GM18508 (cell line): ENCODE measurements around the gene ATAD1.
"Not testable (repeated sequence)": the region's sequence is repeated elsewhere in the genome, so short reads cannot be mapped to it uniquely, and the experiment has no call there.

Experiments
- ATAC-seq: cut with Tn5 transposase; IDR thresholded peaks from one replicate; pipeline ENCODE4 v1.9.1; 2021; ENCODE audit warnings: moderate number of reproducible peaks; ENCODE audit not compliant: insufficient read depth, unreplicated experiment

Gene ATAD1, protein sequence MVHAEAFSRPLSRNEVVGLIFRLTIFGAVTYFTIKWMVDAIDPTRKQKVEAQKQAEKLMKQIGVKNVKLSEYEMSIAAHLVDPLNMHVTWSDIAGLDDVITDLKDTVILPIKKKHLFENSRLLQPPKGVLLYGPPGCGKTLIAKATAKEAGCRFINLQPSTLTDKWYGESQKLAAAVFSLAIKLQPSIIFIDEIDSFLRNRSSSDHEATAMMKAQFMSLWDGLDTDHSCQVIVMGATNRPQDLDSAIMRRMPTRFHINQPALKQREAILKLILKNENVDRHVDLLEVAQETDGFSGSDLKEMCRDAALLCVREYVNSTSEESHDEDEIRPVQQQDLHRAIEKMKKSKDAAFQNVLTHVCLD

DNA sequence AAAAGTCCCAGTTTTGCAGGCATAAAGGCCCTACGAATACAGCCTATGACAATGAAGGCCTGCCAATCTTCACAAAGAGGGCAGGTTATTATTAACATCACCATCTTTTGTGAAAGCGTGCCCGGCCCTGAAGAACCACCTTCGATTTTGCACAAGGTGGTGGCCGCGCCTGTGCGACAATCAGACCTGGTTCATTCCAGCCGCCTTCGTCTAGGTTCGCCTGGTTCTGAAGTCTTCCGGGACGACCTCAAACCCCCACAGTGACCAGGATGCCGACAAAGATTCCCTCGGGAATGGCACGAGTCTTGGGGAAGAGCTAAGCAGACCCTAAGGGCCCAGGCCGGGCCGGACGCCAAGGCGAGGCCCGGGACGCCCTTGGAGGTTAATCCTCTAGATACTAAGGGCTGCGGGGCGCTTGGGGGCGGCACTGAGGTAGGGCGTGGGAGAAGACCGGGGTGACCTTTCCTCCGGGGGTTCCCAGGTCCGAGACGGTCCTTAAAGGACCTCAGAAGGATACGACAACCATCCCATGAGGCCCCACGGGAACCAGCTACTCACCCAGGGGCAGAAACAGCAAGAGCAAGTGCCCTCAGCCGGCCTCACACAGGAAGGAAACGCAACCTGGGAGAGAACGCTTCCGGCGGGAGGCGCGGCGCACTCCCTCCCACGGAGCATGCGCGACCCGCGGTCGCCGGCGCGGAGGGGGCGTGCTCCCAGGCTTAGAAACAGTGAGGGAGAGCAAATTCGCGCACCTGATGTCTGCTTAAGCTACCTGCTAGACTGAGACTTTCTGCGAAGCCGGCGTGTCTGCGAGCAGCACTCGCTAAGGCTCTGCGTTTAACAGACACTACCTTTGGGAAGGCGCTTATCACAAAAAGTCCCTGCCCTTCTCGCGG, at the start of gene ATAD1:
ATAD1 (minus strand) TSS at position 618 of the 896 bp plus-strand sequence. CDS start 3,627 bp downstream, outside the sequence.
- ATAC-seq = peak; percentile 31

DNA sequence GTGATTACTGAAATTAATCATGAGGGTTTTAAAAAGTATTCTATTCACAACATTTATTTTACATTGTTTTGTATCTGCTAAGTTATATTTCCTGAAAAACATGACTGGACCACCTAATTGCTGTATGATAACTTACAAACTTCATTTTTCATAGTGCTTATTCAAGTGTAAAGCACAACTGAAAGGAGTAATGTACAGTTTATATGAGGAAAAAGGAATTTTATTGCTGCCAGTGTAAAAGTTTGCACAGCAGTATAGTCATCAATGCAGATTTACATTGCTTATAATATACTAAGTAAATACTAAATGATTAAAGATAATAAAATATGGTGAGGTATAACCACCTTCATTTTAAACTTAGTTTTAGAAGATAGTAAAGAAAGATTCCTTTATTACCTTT, 49.4 kb upstream of the ATAD1 start:
- ATAC-seq = no peak

DNA sequence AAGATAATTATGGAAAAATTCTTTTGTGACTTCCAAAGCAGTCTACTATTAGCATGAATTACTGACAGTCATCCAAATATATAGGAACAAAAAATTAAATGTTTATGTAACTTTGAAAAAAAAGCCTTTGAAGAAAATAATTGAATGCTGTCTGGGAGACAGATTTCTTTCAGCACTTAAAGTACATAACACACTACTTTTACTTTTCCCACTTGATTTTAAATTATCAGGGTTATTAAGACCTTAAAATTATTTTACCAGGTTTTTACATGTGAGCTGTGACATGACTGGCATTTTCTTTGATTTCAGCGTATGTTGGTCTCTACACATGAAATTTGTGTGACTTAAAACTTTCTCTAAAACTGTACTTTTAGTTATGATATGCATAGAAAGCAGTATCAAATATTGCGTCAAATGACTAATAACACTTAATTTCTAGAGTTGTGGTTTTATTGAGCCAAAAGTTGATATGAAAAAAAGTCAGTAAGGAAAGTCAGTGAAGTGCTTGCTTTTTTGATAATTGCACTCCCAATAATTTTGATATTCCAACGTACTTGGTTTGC, 48.5 kb upstream of the ATAD1 start:
- no peak for ATAC-seq

DNA sequence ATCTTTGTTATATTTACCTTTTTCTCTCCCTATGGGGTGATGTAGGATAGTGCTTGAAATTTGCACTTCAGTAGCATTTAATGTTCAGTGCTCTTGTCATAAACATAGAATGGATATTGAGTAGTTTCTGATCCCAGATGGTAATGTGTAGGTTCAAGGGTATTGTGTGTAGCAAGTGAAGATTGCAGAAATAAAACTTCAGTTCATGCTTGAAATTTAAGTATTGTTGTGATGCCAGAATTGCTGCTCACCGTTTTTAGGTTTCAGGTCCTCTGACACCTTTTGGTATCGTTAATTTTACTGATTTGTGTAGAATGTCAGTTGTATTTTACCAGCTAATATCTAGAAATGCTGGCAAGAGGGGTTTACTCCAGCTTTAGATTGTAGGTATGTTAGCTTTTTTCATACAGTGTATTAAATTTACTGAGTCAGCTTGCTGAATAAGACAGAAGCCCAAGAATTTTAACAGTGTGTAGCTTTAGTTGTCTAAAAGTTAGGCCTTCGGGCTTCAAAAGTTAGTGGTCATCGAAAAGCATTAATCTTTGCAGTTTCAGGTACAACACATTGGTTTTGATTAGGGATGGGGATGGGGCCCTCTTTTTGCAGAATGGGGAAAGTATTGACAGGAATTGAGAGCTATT, 47.3 kb upstream of the ATAD1 start:
- ATAC-seq = no peak

DNA sequence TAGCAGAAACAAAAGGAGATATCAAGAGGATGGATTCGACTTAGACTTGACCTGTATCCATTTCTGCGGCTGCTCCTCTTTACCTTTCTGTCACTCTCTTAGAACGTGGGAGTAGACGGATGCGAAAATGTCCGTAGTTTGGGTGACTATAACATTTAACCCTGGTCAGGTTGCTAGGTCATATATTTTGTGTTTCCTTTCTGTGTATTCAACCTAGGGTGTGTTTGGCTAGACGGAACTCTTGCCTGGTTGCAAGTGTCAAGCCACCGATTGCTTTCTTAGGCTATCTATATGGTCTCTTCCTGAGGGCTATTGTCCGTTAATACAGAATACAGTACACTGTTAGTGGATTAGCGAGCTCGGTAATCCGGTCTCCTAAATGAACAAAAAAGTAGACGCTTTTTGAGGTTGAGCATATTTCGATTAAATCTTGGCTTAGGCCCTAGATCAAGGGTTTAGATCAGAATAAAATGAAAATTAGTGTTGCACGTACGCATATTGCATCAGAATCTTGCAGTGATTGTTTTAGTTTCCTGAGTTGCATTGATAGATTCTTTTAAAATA, 46.6 kb upstream of the ATAD1 start:
- ATAC-seq = no peak

DNA sequence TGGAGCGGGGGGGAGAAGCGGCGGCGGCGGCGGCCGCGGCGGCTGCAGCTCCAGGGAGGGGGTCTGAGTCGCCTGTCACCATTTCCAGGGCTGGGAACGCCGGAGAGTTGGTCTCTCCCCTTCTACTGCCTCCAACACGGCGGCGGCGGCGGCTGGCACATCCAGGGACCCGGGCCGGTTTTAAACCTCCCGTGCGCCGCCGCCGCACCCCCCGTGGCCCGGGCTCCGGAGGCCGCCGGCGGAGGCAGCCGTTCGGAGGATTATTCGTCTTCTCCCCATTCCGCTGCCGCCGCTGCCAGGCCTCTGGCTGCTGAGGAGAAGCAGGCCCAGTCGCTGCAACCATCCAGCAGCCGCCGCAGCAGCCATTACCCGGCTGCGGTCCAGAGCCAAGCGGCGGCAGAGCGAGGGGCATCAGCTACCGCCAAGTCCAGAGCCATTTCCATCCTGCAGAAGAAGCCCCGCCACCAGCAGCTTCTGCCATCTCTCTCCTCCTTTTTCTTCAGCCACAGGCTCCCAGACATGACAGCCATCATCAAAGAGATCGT, 46.0 kb upstream of the ATAD1 start:
- ATAC-seq = not testable (repeated sequence)

DNA sequence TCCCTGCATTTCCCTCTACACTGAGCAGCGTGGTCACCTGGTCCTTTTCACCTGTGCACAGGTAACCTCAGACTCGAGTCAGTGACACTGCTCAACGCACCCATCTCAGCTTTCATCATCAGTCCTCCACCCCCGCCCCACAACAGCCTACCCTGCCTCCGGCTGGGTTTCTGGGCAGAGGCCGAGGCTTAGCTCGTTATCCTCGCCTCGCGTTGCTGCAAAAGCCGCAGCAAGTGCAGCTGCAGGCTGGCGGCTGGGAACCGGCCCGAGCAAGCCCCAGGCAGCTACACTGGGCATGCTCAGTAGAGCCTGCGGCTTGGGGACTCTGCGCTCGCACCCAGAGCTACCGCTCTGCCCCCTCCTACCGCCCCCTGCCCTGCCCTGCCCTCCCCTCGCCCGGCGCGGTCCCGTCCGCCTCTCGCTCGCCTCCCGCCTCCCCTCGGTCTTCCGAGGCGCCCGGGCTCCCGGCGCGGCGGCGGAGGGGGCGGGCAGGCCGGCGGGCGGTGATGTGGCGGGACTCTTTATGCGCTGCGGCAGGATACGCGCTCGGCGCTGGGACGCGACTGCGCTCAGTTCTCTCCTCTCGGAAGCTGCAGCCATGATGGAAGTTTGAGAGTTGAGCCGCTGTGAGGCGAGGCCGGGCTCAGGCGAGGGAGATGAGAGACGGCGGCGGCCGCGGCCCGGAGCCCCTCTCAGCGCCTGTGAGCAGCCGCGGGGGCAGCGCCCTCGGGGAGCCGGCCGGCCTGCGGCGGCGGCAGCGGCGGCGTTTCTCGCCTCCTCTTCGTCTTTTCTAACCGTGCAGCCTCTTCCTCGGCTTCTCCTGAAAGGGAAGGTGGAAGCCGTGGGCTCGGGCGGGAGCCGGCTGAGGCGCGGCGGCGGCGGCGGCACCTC, 45.3 kb upstream of the ATAD1 start, which contains the start of the genes KLLN and PTEN:
KLLN (minus strand) TSS at position 481 of the 891 bp plus-strand sequence. CDS start 1,046 bp downstream, outside the sequence.
PTEN (plus strand) TSS at position 573 of the 891 bp plus-strand sequence. CDS start 845 bp downstream, outside the sequence.
- ATAC-seq = no peak

DNA sequence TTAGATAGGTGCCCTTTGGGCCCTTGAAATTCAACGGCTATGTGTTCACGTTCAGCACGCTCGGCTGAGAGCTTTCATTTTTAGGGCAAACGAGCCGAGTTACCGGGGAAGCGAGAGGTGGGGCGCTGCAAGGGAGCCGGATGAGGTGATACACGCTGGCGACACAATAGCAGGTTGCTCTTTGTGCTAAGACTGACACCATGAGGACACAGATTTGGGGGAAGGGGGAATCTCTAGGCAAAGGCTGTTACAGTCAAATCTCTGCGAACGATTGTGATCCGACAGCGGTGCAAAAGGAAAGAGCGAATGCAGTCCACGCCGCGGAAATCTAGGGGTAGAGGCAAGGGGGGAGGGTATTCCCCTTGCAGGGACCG, 44.6 kb upstream of the ATAD1 start:
- peak; percentile 3 for ATAC-seq

DNA sequence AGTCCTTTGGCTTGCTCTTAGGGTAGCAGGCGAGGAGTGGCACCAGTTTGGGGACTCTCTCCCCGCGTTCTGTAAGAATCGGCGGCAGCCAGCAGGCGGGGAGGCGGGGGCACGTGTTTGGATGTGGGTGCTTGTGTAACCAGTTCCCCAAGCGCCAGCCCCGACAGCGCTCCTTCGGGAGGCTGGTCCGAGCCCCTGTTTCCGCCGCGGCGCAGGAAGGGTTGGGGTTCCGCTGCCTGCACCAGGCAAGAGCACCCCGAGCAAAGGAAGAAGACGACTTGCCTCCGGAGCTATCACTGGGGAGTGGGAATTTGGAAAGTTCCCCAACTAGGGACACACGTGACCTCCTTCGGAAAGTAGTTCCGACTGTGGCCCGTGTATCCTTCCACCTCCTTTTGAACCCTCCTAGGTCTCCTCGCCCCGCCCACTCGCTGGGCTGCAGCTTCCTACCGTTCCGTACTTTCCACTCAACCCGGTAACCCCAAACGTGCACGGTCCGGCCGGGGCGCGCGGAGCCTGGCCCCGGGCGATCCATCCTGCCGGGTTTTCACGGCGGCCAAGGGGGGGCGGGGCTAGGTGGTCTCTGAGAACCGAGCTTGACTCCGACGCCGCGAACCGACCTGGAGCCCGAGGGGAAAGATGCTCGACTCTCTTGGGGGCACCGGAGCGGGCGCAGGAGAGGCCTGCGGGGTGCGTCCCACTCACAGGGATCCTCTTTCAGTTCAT, 44.1 kb upstream of the ATAD1 start:
- ATAC-seq = peak; percentile 36

DNA sequence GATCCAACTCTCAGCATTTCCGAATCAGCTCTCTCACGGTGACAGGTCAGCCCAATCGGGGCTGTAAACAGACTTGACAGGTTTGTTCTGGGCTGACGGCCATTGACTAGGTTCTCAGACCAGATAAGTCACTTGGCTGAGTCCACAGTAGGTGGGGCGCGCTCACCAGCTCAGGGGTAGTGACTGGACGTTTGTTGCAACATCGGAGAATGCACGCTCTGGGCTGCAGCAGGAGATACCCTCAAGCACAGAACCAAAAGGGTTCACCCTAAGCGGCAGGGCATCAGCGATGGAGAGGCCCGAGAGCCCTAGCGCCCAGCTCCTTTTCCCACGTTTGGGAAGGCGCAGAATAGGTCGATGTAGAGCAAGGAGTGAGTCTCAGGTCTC, 43.5 kb upstream of the ATAD1 start:
- ATAC-seq = no peak

DNA sequence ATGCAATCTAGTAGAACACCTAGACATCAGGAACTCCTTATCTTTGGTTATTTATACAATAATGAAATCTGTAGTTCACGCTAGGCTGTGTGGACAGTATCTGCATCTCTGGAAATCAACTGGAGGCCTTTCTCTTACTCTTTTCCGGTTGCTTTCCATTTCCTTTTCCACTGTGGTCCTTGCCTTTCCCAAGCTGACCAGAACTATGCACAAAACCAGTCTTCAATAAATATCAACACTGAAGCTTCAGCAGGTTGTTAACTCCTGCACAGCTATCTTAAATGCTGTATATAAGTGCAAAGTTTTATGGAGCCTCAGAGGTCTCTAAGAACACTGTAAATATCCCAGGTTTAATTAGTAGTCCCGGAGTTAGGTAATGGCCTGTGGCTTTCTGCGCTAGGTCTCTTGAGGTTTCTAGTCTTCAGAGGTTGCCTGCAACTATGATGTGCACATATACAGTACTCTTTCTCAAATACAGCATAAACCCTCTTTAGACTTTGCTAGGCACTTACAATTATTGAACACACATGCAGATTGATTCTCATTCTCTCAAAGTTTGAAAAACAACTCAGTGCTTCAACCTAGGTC, 42.9 kb upstream of the ATAD1 start:
- no peak for ATAC-seq

DNA sequence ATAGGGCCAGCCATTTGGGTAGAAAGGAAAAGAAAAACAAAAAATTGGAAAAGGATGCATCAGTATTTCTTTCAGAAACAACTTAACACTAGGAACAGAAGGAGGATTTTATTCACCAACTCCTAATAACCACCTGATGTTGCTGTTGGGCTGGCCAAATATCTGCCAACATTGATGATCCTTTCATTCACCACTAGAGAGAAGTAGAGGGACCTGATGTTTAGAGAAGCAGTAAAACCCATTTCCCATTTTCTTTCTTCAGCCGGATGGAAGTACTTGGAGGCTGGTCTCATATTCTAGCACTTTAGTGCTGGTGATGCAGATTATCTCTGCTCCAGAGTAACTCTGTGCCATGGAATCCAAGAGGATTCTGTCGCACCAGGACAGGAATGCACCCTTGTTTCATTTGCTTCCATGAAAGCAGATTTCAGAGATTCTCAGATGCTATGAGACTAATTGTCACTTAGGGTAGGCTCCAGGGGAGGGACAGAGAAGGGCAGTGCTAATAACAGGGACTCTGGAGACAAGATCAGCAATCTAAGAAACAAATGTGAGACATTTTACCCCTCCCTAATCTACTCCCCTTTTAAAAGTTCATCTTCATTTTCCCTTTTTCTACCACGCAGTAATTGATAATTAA, 42.2 kb upstream of the ATAD1 start:
- ATAC-seq = no peak

DNA sequence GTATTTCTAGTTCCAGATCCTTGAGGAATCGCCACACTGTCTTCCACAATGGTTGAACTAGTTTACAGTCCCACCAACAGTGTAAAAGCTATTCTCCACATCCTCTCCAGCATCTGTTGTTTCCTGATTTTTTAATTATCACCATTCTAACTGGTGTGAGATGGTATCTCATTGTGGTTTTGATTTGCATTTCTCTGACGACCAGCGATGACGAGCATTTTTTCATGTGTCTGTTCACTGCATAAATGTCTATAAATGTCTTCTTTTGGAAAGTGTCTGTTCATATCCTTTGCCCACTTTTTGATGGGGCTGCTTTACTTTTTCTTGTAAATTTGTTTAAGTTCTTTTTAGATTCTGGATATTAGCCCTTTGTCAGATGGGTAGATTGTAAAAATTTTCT, 37.6 kb upstream of the ATAD1 start:
- ATAC-seq = not testable (repeated sequence)

DNA sequence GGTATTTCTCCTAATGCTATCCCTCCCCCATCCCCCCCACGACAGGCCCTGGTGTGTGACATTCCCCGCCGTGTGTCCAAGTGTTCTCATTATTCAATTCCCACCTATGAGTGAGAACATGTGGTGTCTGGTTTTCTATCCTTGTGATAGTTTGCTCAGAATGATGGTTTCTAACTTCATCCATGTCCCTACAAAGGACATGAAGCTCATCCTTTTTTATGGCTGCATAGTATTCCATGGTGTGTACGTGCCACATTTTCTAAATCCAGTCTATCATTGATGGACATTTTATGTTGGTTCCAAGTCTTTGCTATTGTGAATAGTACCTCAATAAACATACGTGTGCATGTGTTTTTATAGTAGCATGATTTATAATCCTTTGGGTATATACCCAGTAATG, 37.2 kb upstream of the ATAD1 start:
- not testable (repeated sequence) for ATAC-seq

DNA sequence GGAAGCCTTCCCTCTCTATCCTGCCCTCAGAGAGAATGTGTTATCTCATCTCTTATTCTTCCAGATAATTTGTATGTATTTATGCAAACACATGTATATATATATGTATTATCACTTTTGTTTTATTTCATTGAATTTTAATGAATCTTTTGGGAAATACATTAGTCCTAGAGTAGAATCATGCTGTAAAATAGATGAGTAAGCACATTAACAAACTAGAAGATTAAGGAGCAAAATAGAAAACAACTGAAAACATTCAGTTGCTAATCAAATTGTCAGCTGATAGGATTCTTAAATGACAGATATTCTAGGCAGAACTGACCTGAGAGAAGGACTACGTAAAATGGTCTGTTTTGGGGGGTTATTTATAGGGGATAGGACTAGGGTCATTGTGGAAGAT, 34.1 kb upstream of the ATAD1 start:
- no peak for ATAC-seq

DNA sequence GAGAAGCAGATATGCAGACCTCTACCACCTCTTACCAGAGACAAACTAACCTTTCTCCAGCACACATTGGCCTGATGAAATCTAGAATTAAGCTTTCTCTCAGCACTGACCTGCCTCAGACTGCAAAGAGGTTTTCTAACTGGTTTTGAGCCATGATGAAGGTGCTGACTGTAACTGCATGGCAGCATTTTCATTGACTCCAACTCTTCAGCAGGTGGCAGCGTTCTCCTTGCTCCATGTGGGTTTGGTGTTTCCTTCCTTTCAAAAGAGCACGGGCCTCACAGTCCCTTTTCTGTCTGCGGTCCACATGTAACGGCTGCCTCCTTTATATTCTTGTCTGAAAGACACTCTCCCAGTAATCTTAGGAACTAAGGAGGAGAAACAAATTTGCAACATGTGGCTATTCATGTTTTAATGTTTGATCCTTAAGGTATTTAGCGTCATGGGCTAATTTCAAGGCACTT, 32.7 kb upstream of the ATAD1 start:
- ATAC-seq = no peak

DNA sequence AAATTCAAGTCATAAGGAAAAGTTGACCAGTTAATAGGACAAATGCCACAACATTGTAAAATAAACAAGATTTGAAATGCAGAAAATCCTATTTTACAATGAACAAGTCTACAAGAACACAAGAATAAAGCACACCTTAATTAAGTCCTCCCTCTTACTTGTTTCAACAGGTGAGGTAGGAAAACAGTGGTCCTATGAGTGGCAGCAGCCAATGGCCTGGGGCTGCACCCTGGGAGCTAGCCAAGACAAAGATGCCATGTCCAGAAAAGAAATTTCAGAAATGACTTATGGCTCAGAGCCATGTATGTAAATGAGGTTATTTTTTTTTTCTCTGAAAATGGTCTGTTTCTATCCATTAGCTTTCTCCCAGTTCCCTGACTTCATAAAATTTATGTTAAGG, 31.0 kb upstream of the ATAD1 start:
- no peak for ATAC-seq
